Esophagus squamous epithelium (tissue), 5 donors: ENCODE results near the gene SET. TPM values are rescaled to one million over a fixed set of nuclear protein-coding genes. Genes with fewer than 3 reads are reported as not detected.
A peak's percentile ranks its signal among the peaks of the same experiment; 100 is the strongest.

Experiments used
- DNase-seq: peaks from one replicate; lab custom pipeline; 2025; lab: John Stamatoyannopoulos, UW
- H3K27ac ChIP-seq, 4 donors: fragments of 200-600 bp; sonication (generic); one replicate each; pipeline ENCODE4 v1.5.1; 2016 to 2019; ENCODE audit warnings: mild to moderate bottlenecking in 1 of 4
- H3K27me3 ChIP-seq, 4 donors: fragments of 200-600 bp; sonication (generic); 1 replicate in 3 of 4; 2 replicates in 1 of 4; pipeline versions ENCODE4 v1.5.1 to v1.6.0; 2017 to 2021; ENCODE audit warnings: antibody characterized with exemption in 1 of 4
- H3K36me3 ChIP-seq, 3 donors: fragments of 200-600 bp; sonication (generic); one replicate each; pipeline ENCODE4 v1.5.1; 2016 to 2019
- H3K4me1 ChIP-seq, 3 donors: fragments of 200-600 bp; sonication (generic); one replicate each; pipeline ENCODE4 v1.5.1; 2017 to 2019
- H3K4me3 ChIP-seq, 4 donors: fragments of 200-600 bp; sonication (generic); 1 replicate in 3 of 4; 2 replicates in 1 of 4; pipeline ENCODE4 v1.5.1; 2016 to 2019; ENCODE audit warnings: mild to moderate bottlenecking in 2 of 4, moderate library complexity in 1 of 4
- H3K9me3 ChIP-seq, 3 donors: fragments of 200-600 bp; sonication (generic); one replicate each; pipeline ENCODE4 v1.5.1; 2016 to 2019
- CTCF ChIP-seq, 6 experiments: fragments of 450-650 bp in 4 of 6; fragments of 200-600 bp in 2 of 6; sonication (generic) in 2 of 6; IDR thresholded peaks; one replicate each; pipeline ENCODE4 v1.5.1; 2016 to 2019; ENCODE audit warnings: antibody characterized with exemption in 6 of 6, mild to moderate bottlenecking in 4 of 6, moderate library complexity in 4 of 6
- POLR2A ChIP-seq, 4 donors: fragments of 450-650 bp; IDR thresholded peaks; one replicate each; pipeline ENCODE4 v1.6.1; 2017; ENCODE audit warnings: antibody characterized with exemption in 4 of 4, mild to moderate bottlenecking in 4 of 4, moderate library complexity in 3 of 4
- whole genome bisulfite sequencing, 2 donors: methylation state at CpG; one replicate each; pipeline ENCODE4 v1.1.5; 2018; 5-methylcytosine and 5-hydroxymethylcytosine counted together
- intact Hi-C: fragments of 100-400 bp; cut with DNase I; formaldehyde crosslinking; loops from one replicate; pipeline ENCODE4 v1.15.0; 2022
- total RNA-seq, 4 donors: library from RNA; depleted of rRNA; stranded (reverse); fragments of >200 nt; gene quantifications; one replicate each; pipeline ENCODE4 v1.1.0, GENCODE V29; 2016
- donor health status: DM: yes; HTN: yes; CAD: no.

SET gene
- total RNA-seq, 4 donors from 2014 or later, result 83.5 to 253 (median 215) TPM

- Histone ChIP-seq H3K36me3 (no peaks in the 10 kb centered on the region), H3K27me3 (no peaks in the 10 kb centered on the region), H3K27ac (peak overlapping the region; percentile 81 to 92 (median 84)), H3K4me3 (peak overlapping the region; percentile 56 to 93 (median 64)), H3K9me3 (no peaks in the 10 kb centered on the region), H3K4me1 (peaks cover 6 to 26% (median 7%) of the 10 kb centered on the region in 3 donors)
- no peak for DNase-seq
- 15 to 24% methylated on average over 7 to 14 of the region's 55 CpGs for WGBS, 2 donors
- no peak for TF ChIP-seq POLR2A (IDR thresholded peaks at IDR 0.05)
- TF ChIP-seq CTCF (IDR thresholded peaks at IDR 0.05), result no peak
- intact Hi-C loops, result no loop called here
Measured at GRCh38 chr9:128702949-128703615, 14.1 kb downstream of the SET start.

- DNase-seq, result no peak
- Histone ChIP-seq H3K9me3 (no peaks in the 10 kb centered on the region), H3K4me3 (peak overlapping the region; percentile 56 to 93 (median 64)), H3K36me3 (no peaks in the 10 kb centered on the region), H3K27ac (peak overlapping the region; percentile 81 to 92 (median 84)), H3K27me3 (no peaks in the 10 kb centered on the region), H3K4me1 (peaks cover 6 to 26% (median 7%) of the 10 kb centered on the region in 3 donors)
- WGBS, 2 donors, result 62 to 63% methylated on average over 8 to 20 of the region's 31 CpGs
- intact Hi-C loops, result no loop called here
- TF ChIP-seq CTCF (IDR thresholded peaks at IDR 0.05) (no peak), POLR2A (IDR thresholded peaks at IDR 0.05) (peak in 1 of 4 donors; percentile 1)
Measured at GRCh38 chr9:128703616-128704355, 14.8 kb downstream of the SET start.

GRCh38 chr9:128704356-128704670 is 15.3 kb downstream of the SET start:
- TF ChIP-seq CTCF (IDR thresholded peaks at IDR 0.05) (no peak), POLR2A (IDR thresholded peaks at IDR 0.05) (no peak)
- intact Hi-C loops, result no loop called here
- WGBS, 2 donors, result 86 to 100% methylated on average over 1 to 5 of the region's 5 CpGs

GRCh38 chr9:128705051-128705965 is 16.3 kb downstream of the SET start:
- peak overlapping the region in 2 of 4 donors; percentile 82 to 85 for H3K27ac ChIP-seq
- H3K27me3 ChIP-seq, result no peaks in the 10 kb centered on the region
- peaks cover 6 to 26% (median 7%) of the 10 kb centered on the region in 3 donors for H3K4me1 ChIP-seq
- no peaks in the 10 kb centered on the region for H3K9me3 ChIP-seq
- intact Hi-C loops, result no loop called here
- H3K4me3 ChIP-seq, result no peak overlapping the region
- TF ChIP-seq CTCF (IDR thresholded peaks at IDR 0.05), result no peak
- TF ChIP-seq POLR2A (IDR thresholded peaks at IDR 0.05), result no peak
- no peaks in the 10 kb centered on the region for H3K36me3 ChIP-seq
- DNase-seq, result no peak
- 65 to 66% methylated on average over 6 to 8 of the region's 36 CpGs for WGBS, 2 donors

More at GRCh38 chr9:128704356-128704670, 15.3 kb downstream of the SET start:
- peak overlapping the region; percentile 81 to 92 (median 84) for H3K27ac ChIP-seq
- peak overlapping the region in 2 of 4 donors; percentile 67 to 93 for H3K4me3 ChIP-seq
- no peaks in the 10 kb centered on the region for H3K27me3 ChIP-seq
- no peaks in the 10 kb centered on the region for H3K36me3 ChIP-seq
- no peaks in the 10 kb centered on the region for H3K9me3 ChIP-seq
- no peak for DNase-seq
- H3K4me1 ChIP-seq, result peaks cover 6 to 26% (median 7%) of the 10 kb centered on the region in 3 donors
